GM12892 (cell line): ENCODE measurements around the gene DDX31.

ENCODE experiments used
- POLR2A ChIP-seq: IDR thresholded peaks from 2 replicates; pipeline ENCODE4 v1.6.1; 2011; ENCODE audit warnings: low read depth, low read length, control low read depth
- POLR2AphosphoS5 ChIP-seq: IDR thresholded peaks from 2 replicates; pipeline ENCODE4 v1.6.1; 2011; ENCODE audit warnings: low read depth, low read length, control low read depth
- TAF1 ChIP-seq: IDR thresholded peaks from 2 replicates; pipeline ENCODE4 v1.6.1; 2011; ENCODE audit warnings: low read depth, mild to moderate bottlenecking, control low read depth, low read length, borderline replicate concordance

GRCh38 chr9:132670457-132671391 lies 941 bp upstream of the DDX31 start, which contains the start of gene GTF3C4:
- TF ChIP-seq TAF1 (no peak), POLR2AphosphoS5 (no peak), POLR2A (no peak)
